Keratinocyte (primary cell): Measurements from ENCODE around the gene SPNS1.

ENCODE experiments used
- CTCF ChIP-seq, 3 experiments: IDR thresholded peaks in 1 of 3; conservative IDR thresholded peaks in 1 of 3; optimal IDR thresholded peaks in 1 of 3; 2 replicates in 2 of 3; 3 replicates in 1 of 3; pipeline versions ENCODE3 to v1.5.1; 2011; ENCODE audit warnings: low read length in 3 of 3, mild to moderate bottlenecking in 3 of 3, moderate library complexity in 2 of 3, control low read depth in 1 of 3, inconsistent platforms in 1 of 3; ENCODE audit not compliant: insufficient read depth in 2 of 3; ENCODE audit errors: extremely low read depth in 1 of 3
- EZH2 ChIP-seq: IDR thresholded peaks from one replicate; pipeline ENCODE4 v1.6.1; 2012; ENCODE audit warnings: inconsistent platforms, mild to moderate bottlenecking, low read length, moderate library complexity

- TF ChIP-seq CTCF (optimal IDR thresholded peaks at IDR 0.05 in 1 of 3, IDR thresholded peaks at IDR 0.05 in 1 of 3, conservative IDR thresholded peaks at IDR 0.05 in 1 of 3; ENCODE audit: extremely low read depth in 1 of 3, insufficient read depth in 2 of 3, low read length in 3 of 3) (no peak), EZH2 (no peak)
These were observed 17.1 kb downstream of the SPNS1 start for GRCh38 chr16:28991687-28992086.
